GM23338 (cell line): ENCODE results near the gene LNX1. TPM values are rescaled to one million over a fixed set of nuclear protein-coding genes. Genes with fewer than 3 reads are reported as not detected.

ENCODE experiments used
- ATAC-seq: fragments of 200-7000 bp; cut with Tn5 transposase; 3 replicates; pipeline ENCODE4 v1.9.1; 2020
- DNase-seq: peaks from one replicate; pipeline ENCODE4 v3.0.0-alpha.2; 2015; ENCODE audit warnings: low spot score
- H2AFZ ChIP-seq: fragments of 200-600 bp; sonication (generic); 2 replicates; pipeline ENCODE4 v1.8.0; 2016; ENCODE audit warnings: antibody characterized with exemption, mild to moderate bottlenecking, moderate library complexity
- H3F3A ChIP-seq: fragments of 200-600 bp; sonication (generic); replicated peaks from 2 replicates; pipeline ENCODE4 v1.8.0; 2017; ENCODE audit warnings: antibody characterized with exemption, mixed run types, low read depth
- H3K27ac ChIP-seq: fragments of 200-600 bp; sonication (generic); 2 replicates; pipeline ENCODE4 v1.6.1; 2016; ENCODE audit warnings: low read depth
- H3K27me3 ChIP-seq: fragments of 200-600 bp; sonication (generic); 2 replicates; pipeline ENCODE4 v1.8.0; 2016; ENCODE audit warnings: mild to moderate bottlenecking, mixed run types, moderate library complexity; ENCODE audit not compliant: insufficient read depth
- H3K36me3 ChIP-seq: fragments of 200-600 bp; sonication (generic); 2 replicates; pipeline ENCODE4 v1.8.0; 2016; ENCODE audit warnings: mild to moderate bottlenecking; ENCODE audit not compliant: insufficient read depth
- H3K4me1 ChIP-seq: fragments of 200-600 bp; sonication (generic); 2 replicates; pipeline ENCODE4 v1.8.0; 2016; ENCODE audit warnings: mild to moderate bottlenecking, moderate library complexity; ENCODE audit not compliant: insufficient read depth
- H3K4me2 ChIP-seq: fragments of 200-600 bp; sonication (generic); 2 replicates; pipeline ENCODE4 v1.7.1; 2017; ENCODE audit warnings: mixed run types
- H3K4me3 ChIP-seq: fragments of 200-600 bp; sonication (generic); 2 replicates; pipeline ENCODE4 v1.6.1; 2016; ENCODE audit warnings: mixed run types
- H3K79me2 ChIP-seq: fragments of 200-600 bp; sonication (generic); replicated peaks from 2 replicates; pipeline ENCODE4 v1.8.0; 2017; ENCODE audit warnings: mild to moderate bottlenecking; ENCODE audit not compliant: insufficient read depth
- H3K9me2 ChIP-seq: fragments of 200-600 bp; sonication (generic); 2 replicates; pipeline ENCODE4 v1.8.0; 2017; ENCODE audit not compliant: insufficient read depth
- H4K20me1 ChIP-seq: fragments of 200-600 bp; sonication (generic); replicated peaks from 2 replicates; pipeline ENCODE4 v1.8.0; 2017; ENCODE audit warnings: mild to moderate bottlenecking; ENCODE audit not compliant: insufficient read depth
- H3K27ac Mint-ChIP-seq: 2 replicates; pipeline ENCODE4 v1.8.0; 2020; ENCODE audit warnings: inconsistent platforms, mild to moderate bottlenecking, moderate library complexity, mixed read lengths
- H3K27me3 Mint-ChIP-seq: 3 replicates; pipeline ENCODE4 v1.8.0; 2022; ENCODE audit warnings: low read depth, mild to moderate bottlenecking, moderate library complexity, mixed read lengths, inconsistent platforms; ENCODE audit not compliant: insufficient read depth, poor library complexity
- H3K36me3 Mint-ChIP-seq: 3 replicates; pipeline ENCODE4 v1.8.0; 2021; ENCODE audit warnings: low read depth, mild to moderate bottlenecking, inconsistent platforms, moderate library complexity, mixed read lengths
- H3K4me1 Mint-ChIP-seq: 3 replicates; pipeline ENCODE4 v1.8.0; 2020; ENCODE audit warnings: mild to moderate bottlenecking, inconsistent platforms, mixed read lengths
- H3K4me3 Mint-ChIP-seq: 3 replicates; pipeline ENCODE4 v1.8.0; 2021; ENCODE audit warnings: moderate library complexity, mild to moderate bottlenecking, inconsistent platforms, mixed read lengths
- H3K9me3 Mint-ChIP-seq: 3 replicates; pipeline ENCODE4 v1.8.0; 2020; ENCODE audit warnings: moderate library complexity, mild to moderate bottlenecking, inconsistent platforms, mixed read lengths
- CREB1 ChIP-seq: fragments of 250-450 bp; sonication (Bioruptor Pico); IDR thresholded peaks from 2 replicates; pipeline ENCODE4 v1.5.0; 2020; ENCODE audit warnings: low read depth, mild to moderate bottlenecking, moderate library complexity
- EZH2 ChIP-seq: fragments of 200-600 bp; sonication (generic); IDR thresholded peaks from one replicate; pipeline ENCODE4 v1.8.0; 2017; ENCODE audit warnings: antibody characterized with exemption, mild to moderate bottlenecking, low read depth; ENCODE audit not compliant: unreplicated experiment
- EZH2phosphoT487 ChIP-seq: fragments of 200-600 bp; sonication (generic); IDR thresholded peaks from one replicate; pipeline ENCODE4 v1.8.1; 2018; ENCODE audit warnings: antibody characterized with exemption; ENCODE audit not compliant: unreplicated experiment
- JUNB ChIP-seq: IDR thresholded peaks from one replicate; pipeline ENCODE4 v1.6.1; 2016; ENCODE audit warnings: antibody characterized with exemption; ENCODE audit not compliant: unreplicated experiment
- NANOG ChIP-seq: IDR thresholded peaks from 2 replicates; pipeline ENCODE4 v1.6.1; 2016; ENCODE audit warnings: antibody characterized with exemption, borderline replicate concordance
- POLR2AphosphoS5 ChIP-seq: IDR thresholded peaks from 2 replicates; pipeline ENCODE4 v1.6.1; 2016; ENCODE audit warnings: antibody characterized with exemption, low read depth
- STAT1 ChIP-seq: IDR thresholded peaks from one replicate; pipeline ENCODE4 v1.6.1; 2016; ENCODE audit warnings: antibody characterized with exemption; ENCODE audit not compliant: unreplicated experiment
- ZNF114 ChIP-seq: fragments of 250-450 bp; sonication (Bioruptor Pico); IDR thresholded peaks from 2 replicates; pipeline ENCODE4 v1.5.0; 2020; ENCODE audit warnings: mild to moderate bottlenecking, moderate library complexity
- ZNF331 ChIP-seq: fragments of 250-450 bp; sonication (Bioruptor Pico); IDR thresholded peaks from 2 replicates; pipeline ENCODE4 v1.5.0; 2020; ENCODE audit warnings: low read depth, mild to moderate bottlenecking, moderate library complexity
- polyA plus RNA-seq: library from polyadenylated mRNA; unstranded; fragments of >200 nt; fragmentation: Nextera tagmentation; extraction: Ambion mirVana; gene quantifications from 2 replicates; pipeline ENCODE4 v1.2.1, GENCODE V29; 2016
- total RNA-seq: library from RNA; depleted of rRNA; stranded (reverse); fragments of >200 nt; shearing (Covaris generic); gene quantifications from 2 replicates; pipeline ENCODE4 v1.2.3, GENCODE V29; 2014
- TF ChIP-seq, protein P1 (sequence below), 2 experiments: fragments of 200-600 bp in 1 of 2; sonication (generic) in 1 of 2; conservative IDR thresholded peaks; 2 replicates each; pipeline versions ENCODE4 v1.5.1 to v1.6.1; 2016 to 2017; ENCODE audit warnings: antibody characterized with exemption in 2 of 2, low read depth in 2 of 2, mild to moderate bottlenecking in 2 of 2, moderate library complexity in 1 of 2
- TF ChIP-seq, protein P2 (sequence below): IDR thresholded peaks from 2 replicates; pipeline ENCODE4 v1.6.1; 2016; ENCODE audit warnings: antibody characterized with exemption
- TF ChIP-seq, protein P3 (sequence below): IDR thresholded peaks from one replicate; pipeline ENCODE4 v1.6.1; 2018; ENCODE audit warnings: antibody characterized with exemption; ENCODE audit not compliant: unreplicated experiment
- TF ChIP-seq, protein P4 (sequence below): fragments of 250-450 bp; sonication (Bioruptor Pico); IDR thresholded peaks from 2 replicates; pipeline ENCODE4 v1.5.0; 2020; ENCODE audit warnings: mild to moderate bottlenecking, moderate library complexity

LNX1 gene
- total and polyA plus RNA-seq, 2 experiments from 2014 or later = 5.4 to 6.4 TPM

DNA sequence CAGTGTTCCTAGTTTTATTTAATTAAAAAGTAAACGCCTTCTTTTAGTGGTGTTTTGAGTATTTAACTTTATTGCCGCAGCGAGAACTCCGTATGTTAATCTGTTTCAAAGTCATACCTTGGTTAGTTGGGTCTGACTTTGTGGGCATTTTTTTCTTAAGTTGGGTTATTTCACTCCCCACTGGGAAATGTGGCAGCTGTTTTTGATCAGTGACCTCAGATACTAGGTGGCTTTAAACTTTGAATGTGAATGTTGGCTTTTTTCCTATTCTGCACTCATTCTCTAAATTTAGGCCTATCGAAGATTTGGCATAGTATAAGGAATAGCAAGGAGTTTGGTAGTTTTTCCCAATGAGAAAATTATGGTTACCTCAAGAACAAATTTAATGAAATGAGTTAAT, 127.9 kb downstream of the LNX1 start:
- no peaks in the 10 kb centered on the region for H3K4me1 ChIP-seq
- H3K9me3 Mint-ChIP-seq = peaks cover 27% of the 10 kb centered on the region
- H3K9me2 ChIP-seq = no peaks in the 10 kb centered on the region
- peaks cover 63% of the 10 kb centered on the region for H3K36me3 Mint-ChIP-seq
- H3F3A ChIP-seq = no peaks in the 10 kb centered on the region
- ATAC-seq = no peak
- no peak overlapping the region for H3K4me2 ChIP-seq
- H3K27me3 Mint-ChIP-seq = peaks cover 5% of the 10 kb centered on the region
- H3K4me3 Mint-ChIP-seq = no peak overlapping the region
- H2AFZ ChIP-seq = no peak overlapping the region
- H4K20me1 ChIP-seq = no peaks in the 10 kb centered on the region
- H3K27ac ChIP-seq = no peak overlapping the region
- H3K79me2 ChIP-seq = no peaks in the 10 kb centered on the region
- no peak overlapping the region for H3K27ac Mint-ChIP-seq
- no peaks in the 10 kb centered on the region for H3K27me3 ChIP-seq
- no peak overlapping the region for H3K4me3 ChIP-seq
- peaks cover 8% of the 10 kb centered on the region for H3K36me3 ChIP-seq
- H3K4me1 Mint-ChIP-seq = no peaks in the 10 kb centered on the region
- DNase-seq = no peak
- TF ChIP-seq, protein P1, sequence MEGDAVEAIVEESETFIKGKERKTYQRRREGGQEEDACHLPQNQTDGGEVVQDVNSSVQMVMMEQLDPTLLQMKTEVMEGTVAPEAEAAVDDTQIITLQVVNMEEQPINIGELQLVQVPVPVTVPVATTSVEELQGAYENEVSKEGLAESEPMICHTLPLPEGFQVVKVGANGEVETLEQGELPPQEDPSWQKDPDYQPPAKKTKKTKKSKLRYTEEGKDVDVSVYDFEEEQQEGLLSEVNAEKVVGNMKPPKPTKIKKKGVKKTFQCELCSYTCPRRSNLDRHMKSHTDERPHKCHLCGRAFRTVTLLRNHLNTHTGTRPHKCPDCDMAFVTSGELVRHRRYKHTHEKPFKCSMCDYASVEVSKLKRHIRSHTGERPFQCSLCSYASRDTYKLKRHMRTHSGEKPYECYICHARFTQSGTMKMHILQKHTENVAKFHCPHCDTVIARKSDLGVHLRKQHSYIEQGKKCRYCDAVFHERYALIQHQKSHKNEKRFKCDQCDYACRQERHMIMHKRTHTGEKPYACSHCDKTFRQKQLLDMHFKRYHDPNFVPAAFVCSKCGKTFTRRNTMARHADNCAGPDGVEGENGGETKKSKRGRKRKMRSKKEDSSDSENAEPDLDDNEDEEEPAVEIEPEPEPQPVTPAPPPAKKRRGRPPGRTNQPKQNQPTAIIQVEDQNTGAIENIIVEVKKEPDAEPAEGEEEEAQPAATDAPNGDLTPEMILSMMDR (conservative IDR thresholded peaks at IDR 0.05; ENCODE audit: low read depth in 2 of 2) = no peak
- TF ChIP-seq JUNB = no peak
- TF ChIP-seq EZH2phosphoT487 = no peak
- TF ChIP-seq, protein P2, sequence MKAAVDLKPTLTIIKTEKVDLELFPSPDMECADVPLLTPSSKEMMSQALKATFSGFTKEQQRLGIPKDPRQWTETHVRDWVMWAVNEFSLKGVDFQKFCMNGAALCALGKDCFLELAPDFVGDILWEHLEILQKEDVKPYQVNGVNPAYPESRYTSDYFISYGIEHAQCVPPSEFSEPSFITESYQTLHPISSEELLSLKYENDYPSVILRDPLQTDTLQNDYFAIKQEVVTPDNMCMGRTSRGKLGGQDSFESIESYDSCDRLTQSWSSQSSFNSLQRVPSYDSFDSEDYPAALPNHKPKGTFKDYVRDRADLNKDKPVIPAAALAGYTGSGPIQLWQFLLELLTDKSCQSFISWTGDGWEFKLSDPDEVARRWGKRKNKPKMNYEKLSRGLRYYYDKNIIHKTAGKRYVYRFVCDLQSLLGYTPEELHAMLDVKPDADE = no peak
- TF ChIP-seq, protein P3, sequence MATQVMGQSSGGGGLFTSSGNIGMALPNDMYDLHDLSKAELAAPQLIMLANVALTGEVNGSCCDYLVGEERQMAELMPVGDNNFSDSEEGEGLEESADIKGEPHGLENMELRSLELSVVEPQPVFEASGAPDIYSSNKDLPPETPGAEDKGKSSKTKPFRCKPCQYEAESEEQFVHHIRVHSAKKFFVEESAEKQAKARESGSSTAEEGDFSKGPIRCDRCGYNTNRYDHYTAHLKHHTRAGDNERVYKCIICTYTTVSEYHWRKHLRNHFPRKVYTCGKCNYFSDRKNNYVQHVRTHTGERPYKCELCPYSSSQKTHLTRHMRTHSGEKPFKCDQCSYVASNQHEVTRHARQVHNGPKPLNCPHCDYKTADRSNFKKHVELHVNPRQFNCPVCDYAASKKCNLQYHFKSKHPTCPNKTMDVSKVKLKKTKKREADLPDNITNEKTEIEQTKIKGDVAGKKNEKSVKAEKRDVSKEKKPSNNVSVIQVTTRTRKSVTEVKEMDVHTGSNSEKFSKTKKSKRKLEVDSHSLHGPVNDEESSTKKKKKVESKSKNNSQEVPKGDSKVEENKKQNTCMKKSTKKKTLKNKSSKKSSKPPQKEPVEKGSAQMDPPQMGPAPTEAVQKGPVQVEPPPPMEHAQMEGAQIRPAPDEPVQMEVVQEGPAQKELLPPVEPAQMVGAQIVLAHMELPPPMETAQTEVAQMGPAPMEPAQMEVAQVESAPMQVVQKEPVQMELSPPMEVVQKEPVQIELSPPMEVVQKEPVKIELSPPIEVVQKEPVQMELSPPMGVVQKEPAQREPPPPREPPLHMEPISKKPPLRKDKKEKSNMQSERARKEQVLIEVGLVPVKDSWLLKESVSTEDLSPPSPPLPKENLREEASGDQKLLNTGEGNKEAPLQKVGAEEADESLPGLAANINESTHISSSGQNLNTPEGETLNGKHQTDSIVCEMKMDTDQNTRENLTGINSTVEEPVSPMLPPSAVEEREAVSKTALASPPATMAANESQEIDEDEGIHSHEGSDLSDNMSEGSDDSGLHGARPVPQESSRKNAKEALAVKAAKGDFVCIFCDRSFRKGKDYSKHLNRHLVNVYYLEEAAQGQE = no peak
- no peak for TF ChIP-seq STAT1
- no peak for TF ChIP-seq CREB1 (CRISPR knock-in tag)
- TF ChIP-seq, protein P4, sequence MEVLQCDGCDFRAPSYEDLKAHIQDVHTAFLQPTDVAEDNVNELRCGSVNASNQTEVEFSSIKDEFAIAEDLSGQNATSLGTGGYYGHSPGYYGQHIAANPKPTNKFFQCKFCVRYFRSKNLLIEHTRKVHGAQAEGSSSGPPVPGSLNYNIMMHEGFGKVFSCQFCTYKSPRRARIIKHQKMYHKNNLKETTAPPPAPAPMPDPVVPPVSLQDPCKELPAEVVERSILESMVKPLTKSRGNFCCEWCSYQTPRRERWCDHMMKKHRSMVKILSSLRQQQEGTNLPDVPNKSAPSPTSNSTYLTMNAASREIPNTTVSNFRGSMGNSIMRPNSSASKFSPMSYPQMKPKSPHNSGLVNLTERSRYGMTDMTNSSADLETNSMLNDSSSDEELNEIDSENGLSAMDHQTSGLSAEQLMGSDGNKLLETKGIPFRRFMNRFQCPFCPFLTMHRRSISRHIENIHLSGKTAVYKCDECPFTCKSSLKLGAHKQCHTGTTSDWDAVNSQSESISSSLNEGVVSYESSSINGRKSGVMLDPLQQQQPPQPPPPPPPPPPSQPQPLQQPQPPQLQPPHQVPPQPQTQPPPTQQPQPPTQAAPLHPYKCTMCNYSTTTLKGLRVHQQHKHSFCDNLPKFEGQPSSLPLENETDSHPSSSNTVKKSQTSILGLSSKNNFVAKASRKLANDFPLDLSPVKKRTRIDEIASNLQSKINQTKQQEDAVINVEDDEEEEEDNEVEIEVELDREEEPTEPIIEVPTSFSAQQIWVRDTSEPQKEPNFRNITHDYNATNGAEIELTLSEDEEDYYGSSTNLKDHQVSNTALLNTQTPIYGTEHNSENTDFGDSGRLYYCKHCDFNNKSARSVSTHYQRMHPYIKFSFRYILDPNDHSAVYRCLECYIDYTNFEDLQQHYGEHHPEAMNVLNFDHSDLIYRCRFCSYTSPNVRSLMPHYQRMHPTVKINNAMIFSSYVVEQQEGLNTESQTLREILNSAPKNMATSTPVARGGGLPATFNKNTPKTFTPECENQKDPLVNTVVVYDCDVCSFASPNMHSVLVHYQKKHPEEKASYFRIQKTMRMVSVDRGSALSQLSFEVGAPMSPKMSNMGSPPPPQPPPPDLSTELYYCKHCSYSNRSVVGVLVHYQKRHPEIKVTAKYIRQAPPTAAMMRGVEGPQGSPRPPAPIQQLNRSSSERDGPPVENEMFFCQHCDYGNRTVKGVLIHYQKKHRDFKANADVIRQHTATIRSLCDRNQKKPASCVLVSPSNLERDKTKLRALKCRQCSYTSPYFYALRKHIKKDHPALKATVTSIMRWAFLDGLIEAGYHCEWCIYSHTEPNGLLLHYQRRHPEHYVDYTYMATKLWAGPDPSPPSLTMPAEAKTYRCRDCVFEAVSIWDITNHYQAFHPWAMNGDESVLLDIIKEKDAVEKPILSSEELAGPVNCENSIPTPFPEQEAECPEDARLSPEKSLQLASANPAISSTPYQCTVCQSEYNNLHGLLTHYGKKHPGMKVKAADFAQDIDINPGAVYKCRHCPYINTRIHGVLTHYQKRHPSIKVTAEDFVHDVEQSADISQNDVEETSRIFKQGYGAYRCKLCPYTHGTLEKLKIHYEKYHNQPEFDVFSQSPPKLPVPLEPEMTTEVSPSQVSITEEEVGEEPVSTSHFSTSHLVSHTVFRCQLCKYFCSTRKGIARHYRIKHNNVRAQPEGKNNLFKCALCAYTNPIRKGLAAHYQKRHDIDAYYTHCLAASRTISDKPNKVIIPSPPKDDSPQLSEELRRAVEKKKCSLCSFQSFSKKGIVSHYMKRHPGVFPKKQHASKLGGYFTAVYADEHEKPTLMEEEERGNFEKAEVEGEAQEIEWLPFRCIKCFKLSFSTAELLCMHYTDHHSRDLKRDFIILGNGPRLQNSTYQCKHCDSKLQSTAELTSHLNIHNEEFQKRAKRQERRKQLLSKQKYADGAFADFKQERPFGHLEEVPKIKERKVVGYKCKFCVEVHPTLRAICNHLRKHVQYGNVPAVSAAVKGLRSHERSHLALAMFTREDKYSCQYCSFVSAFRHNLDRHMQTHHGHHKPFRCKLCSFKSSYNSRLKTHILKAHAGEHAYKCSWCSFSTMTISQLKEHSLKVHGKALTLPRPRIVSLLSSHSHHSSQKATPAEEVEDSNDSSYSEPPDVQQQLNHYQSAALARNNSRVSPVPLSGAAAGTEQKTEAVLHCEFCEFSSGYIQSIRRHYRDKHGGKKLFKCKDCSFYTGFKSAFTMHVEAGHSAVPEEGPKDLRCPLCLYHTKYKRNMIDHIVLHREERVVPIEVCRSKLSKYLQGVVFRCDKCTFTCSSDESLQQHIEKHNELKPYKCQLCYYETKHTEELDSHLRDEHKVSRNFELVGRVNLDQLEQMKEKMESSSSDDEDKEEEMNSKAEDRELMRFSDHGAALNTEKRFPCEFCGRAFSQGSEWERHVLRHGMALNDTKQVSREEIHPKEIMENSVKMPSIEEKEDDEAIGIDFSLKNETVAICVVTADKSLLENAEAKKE (CRISPR knock-in tag) = no peak
- TF ChIP-seq ZNF114 (CRISPR knock-in tag) = no peak
- TF ChIP-seq NANOG = no peak
- no peak for TF ChIP-seq ZNF331
- TF ChIP-seq POLR2AphosphoS5 = no peak
- no peak for TF ChIP-seq EZH2
